HEK293 (cell line): ENCODE data around the gene CNTN4.

Source experiments
- PRDM1 ChIP-seq: fragments of 450-650 bp; formaldehyde crosslinking; IDR thresholded peaks from 2 replicates; pipeline ENCODE4; 2016; ENCODE audit warnings: missing biosample characterization, missing genetic modification characterization
- TSHZ1 ChIP-seq: fragments of 450-650 bp; formaldehyde crosslinking; IDR thresholded peaks from 2 replicates; pipeline ENCODE4 v1.5.1; 2016; ENCODE audit warnings: missing biosample characterization, missing genetic modification characterization, borderline replicate concordance
- ZNF133 ChIP-seq: fragments of 450-650 bp; formaldehyde crosslinking; IDR thresholded peaks from 2 replicates; pipeline ENCODE4 v1.5.1; 2016; ENCODE audit warnings: missing biosample characterization, missing genetic modification characterization
- ZNF16 ChIP-seq: fragments of 450-650 bp; formaldehyde crosslinking; IDR thresholded peaks from 2 replicates; pipeline ENCODE4 v1.5.1; 2016; ENCODE audit warnings: low read depth, missing biosample characterization, missing genetic modification characterization
- ZNF311 ChIP-seq: fragments of 450-650 bp; formaldehyde crosslinking; IDR thresholded peaks from 2 replicates; pipeline ENCODE4 v1.5.1; 2017; ENCODE audit warnings: missing biosample characterization, missing genetic modification characterization, borderline replicate concordance
- ZNF416 ChIP-seq: fragments of 450-650 bp; formaldehyde crosslinking; IDR thresholded peaks from 2 replicates; pipeline ENCODE4 v1.5.1; 2016; ENCODE audit warnings: missing biosample characterization, missing genetic modification characterization
- ZNF548 ChIP-seq: fragments of 450-650 bp; formaldehyde crosslinking; IDR thresholded peaks from 2 replicates; pipeline ENCODE4 v1.5.1; 2016; ENCODE audit warnings: missing biosample characterization, missing genetic modification characterization
- ZNF549 ChIP-seq: fragments of 450-650 bp; IDR thresholded peaks from 2 replicates; pipeline ENCODE4 v1.5.1; 2018; ENCODE audit warnings: missing biosample characterization, missing genetic modification characterization, mild to moderate bottlenecking, inconsistent platforms, moderate library complexity
- ZNF660 ChIP-seq: fragments of 450-650 bp; IDR thresholded peaks from 2 replicates; pipeline ENCODE4 v1.5.1; 2018; ENCODE audit warnings: missing biosample characterization, mild to moderate bottlenecking, missing genetic modification characterization
- ZNF776 ChIP-seq: fragments of 450-650 bp; formaldehyde crosslinking; IDR thresholded peaks from 2 replicates; pipeline ENCODE4 v1.5.0; 2017; ENCODE audit warnings: missing biosample characterization, missing genetic modification characterization, borderline replicate concordance
- ZSCAN4 ChIP-seq: fragments of 450-650 bp; formaldehyde crosslinking; IDR thresholded peaks from 2 replicates; pipeline ENCODE4 v1.5.1; 2017; ENCODE audit warnings: missing biosample characterization, missing genetic modification characterization
- TF ChIP-seq, protein P1 (sequence below): fragments of 450-650 bp; formaldehyde crosslinking; IDR thresholded peaks from 2 replicates; pipeline ENCODE4 v1.5.1; 2016; ENCODE audit warnings: missing biosample characterization, missing genetic modification characterization
- TF ChIP-seq, protein P2 (sequence below): fragments of 450-650 bp; formaldehyde crosslinking; IDR thresholded peaks from 2 replicates; pipeline ENCODE4 v1.5.1; 2016; ENCODE audit warnings: missing biosample characterization, missing genetic modification characterization

GRCh38 chr3:2512881-2513280, 414.2 kb downstream of the CNTN4 start:
- TF ChIP-seq, protein P1, sequence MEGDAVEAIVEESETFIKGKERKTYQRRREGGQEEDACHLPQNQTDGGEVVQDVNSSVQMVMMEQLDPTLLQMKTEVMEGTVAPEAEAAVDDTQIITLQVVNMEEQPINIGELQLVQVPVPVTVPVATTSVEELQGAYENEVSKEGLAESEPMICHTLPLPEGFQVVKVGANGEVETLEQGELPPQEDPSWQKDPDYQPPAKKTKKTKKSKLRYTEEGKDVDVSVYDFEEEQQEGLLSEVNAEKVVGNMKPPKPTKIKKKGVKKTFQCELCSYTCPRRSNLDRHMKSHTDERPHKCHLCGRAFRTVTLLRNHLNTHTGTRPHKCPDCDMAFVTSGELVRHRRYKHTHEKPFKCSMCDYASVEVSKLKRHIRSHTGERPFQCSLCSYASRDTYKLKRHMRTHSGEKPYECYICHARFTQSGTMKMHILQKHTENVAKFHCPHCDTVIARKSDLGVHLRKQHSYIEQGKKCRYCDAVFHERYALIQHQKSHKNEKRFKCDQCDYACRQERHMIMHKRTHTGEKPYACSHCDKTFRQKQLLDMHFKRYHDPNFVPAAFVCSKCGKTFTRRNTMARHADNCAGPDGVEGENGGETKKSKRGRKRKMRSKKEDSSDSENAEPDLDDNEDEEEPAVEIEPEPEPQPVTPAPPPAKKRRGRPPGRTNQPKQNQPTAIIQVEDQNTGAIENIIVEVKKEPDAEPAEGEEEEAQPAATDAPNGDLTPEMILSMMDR = no peak
- no peak for TF ChIP-seq ZNF660 (tag by site-specific recombination)
- no peak for TF ChIP-seq ZNF311 (tag by site-specific recombination)
- TF ChIP-seq TSHZ1 (tag by site-specific recombination) = no peak
- TF ChIP-seq ZNF776 (tag by site-specific recombination) = no peak
- no peak for TF ChIP-seq ZNF548 (tag by site-specific recombination)
- no peak for TF ChIP-seq ZNF133 (tag by site-specific recombination)
- no peak for TF ChIP-seq PRDM1 (tag by site-specific recombination)
- no peak for TF ChIP-seq ZNF416 (tag by site-specific recombination)
- TF ChIP-seq ZSCAN4 (tag by site-specific recombination) = no peak
- TF ChIP-seq, protein P2, sequence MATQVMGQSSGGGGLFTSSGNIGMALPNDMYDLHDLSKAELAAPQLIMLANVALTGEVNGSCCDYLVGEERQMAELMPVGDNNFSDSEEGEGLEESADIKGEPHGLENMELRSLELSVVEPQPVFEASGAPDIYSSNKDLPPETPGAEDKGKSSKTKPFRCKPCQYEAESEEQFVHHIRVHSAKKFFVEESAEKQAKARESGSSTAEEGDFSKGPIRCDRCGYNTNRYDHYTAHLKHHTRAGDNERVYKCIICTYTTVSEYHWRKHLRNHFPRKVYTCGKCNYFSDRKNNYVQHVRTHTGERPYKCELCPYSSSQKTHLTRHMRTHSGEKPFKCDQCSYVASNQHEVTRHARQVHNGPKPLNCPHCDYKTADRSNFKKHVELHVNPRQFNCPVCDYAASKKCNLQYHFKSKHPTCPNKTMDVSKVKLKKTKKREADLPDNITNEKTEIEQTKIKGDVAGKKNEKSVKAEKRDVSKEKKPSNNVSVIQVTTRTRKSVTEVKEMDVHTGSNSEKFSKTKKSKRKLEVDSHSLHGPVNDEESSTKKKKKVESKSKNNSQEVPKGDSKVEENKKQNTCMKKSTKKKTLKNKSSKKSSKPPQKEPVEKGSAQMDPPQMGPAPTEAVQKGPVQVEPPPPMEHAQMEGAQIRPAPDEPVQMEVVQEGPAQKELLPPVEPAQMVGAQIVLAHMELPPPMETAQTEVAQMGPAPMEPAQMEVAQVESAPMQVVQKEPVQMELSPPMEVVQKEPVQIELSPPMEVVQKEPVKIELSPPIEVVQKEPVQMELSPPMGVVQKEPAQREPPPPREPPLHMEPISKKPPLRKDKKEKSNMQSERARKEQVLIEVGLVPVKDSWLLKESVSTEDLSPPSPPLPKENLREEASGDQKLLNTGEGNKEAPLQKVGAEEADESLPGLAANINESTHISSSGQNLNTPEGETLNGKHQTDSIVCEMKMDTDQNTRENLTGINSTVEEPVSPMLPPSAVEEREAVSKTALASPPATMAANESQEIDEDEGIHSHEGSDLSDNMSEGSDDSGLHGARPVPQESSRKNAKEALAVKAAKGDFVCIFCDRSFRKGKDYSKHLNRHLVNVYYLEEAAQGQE (tag by site-specific recombination) = no peak
- TF ChIP-seq ZNF16 (tag by site-specific recombination) = no peak
- TF ChIP-seq ZNF549 (tag by site-specific recombination) = no peak
